ENCODE measurements around the gene COPB2.
"Not testable (repeated sequence)": the region's sequence is repeated elsewhere in the genome, so short reads cannot be mapped to it uniquely, and the experiment has no call there.

The COPB2 gene

DNA sequence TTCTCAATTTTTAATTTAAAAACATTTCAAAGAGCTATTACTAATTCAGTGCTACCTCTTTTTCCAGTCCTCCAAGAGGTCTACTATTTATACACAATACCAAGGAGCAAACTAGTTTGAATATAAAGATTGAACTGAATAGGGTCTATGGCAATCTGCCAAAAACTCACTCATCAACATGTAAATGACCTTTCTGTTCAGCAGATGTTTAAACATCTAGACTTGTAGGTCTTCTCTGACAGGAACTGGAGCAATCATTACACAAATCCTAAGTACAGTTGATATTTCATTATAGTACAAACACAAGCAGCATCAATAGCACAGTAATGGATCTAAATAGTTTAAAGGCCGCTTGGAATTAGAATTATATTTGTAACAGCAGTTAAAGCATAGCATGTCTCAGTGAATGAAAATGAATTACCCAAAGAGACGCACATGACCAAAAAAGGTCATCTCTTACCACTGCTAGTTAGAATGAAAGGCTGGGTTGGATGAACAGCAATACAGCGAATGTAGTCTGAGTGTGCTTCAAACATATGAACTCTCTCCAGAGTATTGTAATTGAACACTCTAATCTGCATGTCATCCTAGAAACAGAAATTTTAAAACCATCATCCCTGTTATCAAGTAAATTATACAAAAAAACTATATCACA is 10.7 kb downstream of the COPB2 start:
- DNase-seq: no peak

DNA sequence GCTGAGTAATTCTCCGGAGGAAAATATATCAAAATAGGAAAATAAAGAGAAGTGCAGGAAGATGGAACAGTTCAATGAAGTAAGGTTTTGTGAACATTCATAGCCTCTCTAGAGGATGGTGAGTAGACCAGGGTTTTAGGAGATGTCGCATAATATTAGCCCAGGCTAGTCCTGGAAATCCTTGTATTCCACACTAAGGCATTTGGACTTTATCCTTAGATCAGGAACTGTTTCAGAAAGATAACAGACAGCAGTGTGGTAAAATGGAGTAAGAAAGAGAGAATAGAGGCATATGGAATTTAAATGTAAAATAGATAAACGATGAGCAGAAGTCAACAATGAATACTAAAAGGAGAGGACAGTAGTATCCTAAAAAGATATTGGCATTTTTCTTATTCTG is 12.1 kb downstream of the COPB2 start:
- no peak for DNase-seq

DNA sequence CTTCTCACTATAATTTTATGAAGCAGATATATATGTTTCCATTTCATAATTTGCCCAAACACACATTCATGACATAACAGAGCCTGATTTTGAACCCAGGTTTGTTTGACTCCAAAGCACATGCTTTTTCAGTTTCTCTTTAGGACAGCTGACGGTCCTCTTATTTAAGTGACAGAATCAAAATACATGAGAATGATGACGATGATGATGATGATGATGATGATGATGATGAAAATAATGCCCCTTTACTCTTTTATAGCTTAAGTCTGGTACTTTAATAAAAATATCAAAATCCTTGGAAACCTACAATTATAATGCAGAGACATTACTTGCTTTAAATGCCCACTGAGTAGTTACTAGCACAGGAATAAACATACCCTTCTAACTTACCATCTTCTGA is 15.3 kb downstream of the COPB2 start:
- no peak for DNase-seq

DNA sequence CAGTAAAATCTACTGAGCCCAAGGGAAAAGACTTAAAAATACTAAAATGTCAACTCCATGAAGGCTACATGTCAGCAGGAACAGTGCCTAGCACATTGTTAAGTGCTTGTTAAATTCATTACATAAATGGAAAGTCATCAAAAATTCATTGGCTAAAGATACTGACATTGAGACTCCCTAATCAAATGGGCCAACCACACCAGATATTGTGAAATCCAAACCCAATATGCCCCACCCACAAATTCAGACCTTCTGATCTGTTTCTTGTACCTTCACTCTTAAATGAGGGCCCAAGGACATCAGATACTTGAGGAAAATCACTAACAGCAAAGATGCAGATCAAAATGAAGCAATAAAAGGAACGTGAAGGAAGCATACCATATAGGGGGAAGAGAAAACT is 24.9 kb downstream of the COPB2 start:
- DNase-seq: no peak

DNA sequence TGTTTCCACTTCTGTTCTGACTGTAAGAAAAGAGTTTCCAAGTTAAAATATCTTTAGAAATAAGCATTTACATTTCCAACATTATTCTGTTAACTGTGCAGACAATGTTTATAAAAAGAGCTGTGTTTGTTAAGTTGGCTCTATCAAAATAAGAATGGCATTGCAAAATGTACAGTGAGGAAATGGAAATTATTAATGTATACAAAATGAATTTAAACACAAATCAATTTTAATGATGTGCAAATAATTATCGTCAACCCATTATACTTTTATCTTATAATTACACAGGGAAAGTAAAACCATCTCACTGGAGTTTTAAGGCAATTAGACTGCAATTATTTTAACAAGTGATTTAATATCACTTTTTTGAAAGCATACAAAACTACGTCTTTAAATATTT is 28.2 kb downstream of the COPB2 start:
- no peak for DNase-seq

DNA sequence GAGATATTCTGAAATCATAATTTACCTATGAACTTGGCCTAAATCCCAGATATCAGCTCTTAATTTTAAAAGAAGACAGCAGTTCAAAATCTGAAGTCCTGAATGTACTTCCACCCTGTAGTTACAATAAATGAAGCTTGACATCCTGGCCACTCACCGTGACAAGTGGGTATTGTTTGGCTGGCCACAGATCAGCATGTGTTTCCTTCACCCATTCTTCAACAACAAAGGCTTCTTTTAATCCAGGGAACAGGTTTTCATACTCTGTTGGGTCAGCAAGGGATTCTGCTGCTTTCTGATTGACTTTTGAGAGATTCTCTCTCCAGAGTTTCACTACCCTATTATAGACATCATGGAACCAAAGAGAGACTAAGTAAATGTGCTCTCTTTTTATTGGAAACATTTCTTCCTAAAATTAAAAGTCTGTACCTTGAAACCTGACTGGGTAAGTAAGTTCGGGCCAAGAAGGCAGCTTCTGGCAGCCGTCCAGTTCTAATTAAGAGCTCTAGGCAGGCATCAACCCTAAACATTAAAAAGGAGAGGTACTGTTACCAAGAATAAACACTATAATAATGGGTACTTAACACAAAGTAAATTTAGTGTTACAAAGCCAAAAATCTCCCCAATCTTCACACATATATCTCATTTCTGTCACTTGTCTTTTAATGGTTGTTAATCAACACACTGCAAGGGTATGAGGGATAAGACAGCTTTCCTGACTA is 30.4 kb downstream of the COPB2 start:
- DNase-seq: no peak

DNA sequence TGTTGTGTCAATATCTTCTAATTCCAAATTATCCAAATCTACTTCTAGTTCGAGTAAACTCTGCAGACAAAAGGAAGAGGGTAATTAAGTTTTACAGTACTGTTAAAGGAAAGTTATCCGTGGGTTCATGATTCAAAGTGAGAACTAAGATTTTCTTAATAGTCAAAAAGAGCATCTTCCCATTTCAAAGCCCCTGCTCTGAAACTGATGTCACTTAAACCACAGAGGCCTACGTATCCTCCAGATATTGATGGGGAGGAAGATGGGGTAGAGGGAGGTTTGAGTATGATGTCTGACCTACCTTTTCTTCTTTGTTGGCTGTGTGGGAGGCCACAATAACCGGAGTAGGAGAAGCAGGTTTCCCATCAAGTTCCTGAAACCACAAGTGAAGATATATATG is 31.5 kb downstream of the COPB2 start:
- no peak for DNase-seq

DNA sequence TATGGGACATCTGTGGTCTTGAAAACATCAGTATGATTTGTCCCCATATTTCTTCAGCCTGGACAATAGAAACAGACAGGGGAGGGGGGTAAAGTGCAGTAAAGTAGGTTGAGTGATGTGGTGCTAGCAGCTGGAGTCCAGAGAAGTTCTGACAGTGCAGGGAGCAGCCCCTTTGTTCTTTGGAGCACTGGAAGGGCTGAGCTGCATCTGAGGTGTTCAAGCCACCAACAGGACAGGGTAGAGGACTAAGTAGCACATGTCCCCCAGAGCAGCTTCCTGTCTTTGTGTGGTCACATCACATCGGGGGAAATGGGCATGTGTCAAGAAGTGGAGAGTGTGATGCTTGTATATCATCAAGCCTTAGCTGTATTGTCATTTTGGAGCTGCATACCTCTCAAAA is 33.6 kb downstream of the COPB2 start:
- DNase-seq: no peak

DNA sequence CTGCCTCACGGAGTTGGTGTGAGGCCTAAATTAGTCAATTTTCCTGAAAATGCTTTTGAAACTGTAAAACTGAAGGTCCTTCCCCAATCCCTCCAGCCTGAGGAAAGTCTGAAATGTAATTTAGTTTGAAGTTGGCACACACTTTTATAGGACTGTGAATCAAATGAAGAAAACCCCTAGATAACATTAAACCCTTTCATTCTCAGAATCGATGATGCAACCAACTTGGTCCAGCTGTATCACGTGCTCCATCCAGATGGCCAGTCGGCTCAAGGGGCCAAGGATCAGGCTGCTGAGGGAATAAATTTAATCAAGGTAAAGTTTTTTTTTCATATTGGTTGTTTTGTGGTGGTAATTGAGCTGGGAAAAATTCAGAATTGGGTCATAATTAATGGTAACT is 34.0 kb downstream of the COPB2 start:
- peak; percentile 13 for DNase-seq

DNA sequence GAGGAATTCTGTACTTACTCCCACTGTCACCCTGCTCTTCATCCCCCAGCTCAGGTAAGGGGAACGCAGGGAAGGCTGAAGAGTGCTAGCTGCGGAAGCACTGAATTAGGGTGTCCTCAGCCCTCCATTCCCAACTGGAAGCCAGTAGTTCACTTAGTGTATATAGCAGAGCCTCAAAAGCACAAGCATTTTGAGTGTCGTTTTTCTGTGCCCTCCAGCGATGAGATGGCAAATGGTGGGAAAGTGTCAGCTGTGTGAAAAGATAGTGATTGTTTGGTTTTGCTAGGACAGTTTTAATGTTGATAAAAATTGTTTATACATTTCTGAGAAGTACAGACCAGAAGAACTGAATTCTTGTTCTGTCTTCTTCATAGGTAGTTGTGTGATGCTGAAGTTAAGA is 34.8 kb downstream of the COPB2 start:
- DNase-seq: no peak

DNA sequence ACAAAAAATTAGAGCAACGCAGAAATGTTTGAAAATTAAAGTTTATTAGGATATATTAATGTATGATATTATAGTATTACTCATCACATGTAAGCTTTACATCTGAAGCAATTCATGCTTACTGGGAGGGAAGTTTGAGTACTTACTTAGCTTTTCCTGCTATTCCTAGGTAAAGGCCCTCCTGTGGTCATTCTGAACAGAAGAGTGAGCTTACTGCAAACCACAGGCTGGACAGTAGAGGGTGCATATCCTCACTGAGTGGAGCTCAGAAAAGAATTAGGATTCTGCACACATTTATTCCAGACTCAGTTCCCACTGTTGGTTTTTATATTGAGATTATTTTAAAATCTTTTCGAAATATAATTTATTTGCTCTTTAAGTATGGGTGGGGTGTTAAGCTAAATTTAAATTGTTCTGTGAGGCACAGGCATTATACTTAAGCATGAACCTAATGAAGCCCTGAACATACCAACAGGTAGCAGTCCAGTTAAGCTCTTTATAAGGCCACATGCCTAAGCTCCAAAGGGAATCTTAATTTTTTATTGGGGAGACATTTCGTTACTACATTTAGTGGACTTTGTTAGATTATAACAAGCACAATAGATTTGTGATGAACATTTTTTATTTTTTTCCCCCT is 35.4 kb downstream of the COPB2 start:
- DNase-seq: peak; percentile 23

DNA sequence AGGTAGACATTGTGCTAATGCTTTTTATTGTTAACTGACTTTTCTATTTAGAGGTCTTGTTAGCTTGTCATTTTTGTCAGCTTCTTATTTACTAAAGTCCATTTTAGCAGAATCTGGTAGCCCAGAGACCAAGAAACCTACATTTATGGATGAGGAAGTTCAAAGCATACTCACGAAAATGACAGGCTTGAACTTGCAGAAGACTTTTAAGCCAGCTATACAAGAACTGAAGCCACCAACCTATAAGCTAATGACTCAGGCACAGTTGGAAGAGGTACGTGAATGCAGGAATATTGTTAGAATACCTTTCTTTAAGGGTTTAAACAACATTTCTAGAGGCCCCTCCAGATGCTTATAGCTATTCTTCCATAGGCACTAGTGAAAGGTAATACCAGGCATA is 42.7 kb downstream of the COPB2 start:
- DNase-seq: no peak

DNA sequence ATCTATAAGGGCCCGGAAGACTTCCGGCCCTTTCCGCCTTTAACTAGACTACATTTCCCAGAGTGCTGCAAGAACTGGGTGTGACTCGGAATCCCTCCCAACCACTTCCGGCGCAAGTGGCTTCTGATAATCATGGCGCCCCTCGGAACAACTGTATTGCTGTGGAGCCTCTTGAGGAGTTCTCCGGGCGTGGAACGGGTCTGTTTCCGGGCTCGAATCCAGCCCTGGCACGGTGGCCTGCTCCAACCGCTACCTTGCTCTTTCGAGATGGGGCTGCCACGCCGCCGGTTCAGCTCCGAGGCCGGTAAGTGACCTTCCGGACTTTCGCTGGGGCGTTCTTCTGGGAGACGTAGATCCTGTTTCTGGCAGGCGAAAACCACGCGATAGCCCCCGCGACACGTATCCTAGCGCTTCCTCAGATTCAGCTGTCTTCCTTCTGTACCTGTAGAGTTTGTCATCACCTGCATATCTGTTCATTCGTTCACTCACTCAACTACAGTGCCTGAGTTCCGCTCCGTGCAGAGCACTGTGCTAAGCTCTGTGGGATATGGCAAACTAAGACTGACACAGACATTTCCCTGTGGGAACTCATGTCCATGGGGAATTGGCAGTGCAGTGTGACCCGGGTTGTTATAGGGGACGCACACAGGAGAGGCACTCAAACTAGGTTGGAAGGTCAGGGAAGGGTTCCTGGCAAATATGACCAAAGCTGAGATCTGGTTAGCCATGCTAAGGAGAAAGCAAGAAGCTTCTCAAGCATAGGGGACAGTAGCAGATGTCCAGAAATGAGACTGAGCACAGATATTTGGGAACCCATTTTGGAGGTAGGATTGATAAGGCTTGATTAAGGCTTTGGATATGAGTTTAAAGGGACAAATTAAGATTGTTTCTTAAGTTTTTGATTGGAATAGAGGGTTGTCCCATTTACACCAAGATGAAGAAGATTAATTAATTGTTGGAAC is 45.3 kb downstream of the COPB2 start, which contains the start of gene MRPS22:
MRPS22 (plus strand) TSS at position 126 of the 962 bp plus-strand sequence; CDS start at position 133, 7 bp downstream.
- DNase-seq: peak; percentile 89

DNA sequence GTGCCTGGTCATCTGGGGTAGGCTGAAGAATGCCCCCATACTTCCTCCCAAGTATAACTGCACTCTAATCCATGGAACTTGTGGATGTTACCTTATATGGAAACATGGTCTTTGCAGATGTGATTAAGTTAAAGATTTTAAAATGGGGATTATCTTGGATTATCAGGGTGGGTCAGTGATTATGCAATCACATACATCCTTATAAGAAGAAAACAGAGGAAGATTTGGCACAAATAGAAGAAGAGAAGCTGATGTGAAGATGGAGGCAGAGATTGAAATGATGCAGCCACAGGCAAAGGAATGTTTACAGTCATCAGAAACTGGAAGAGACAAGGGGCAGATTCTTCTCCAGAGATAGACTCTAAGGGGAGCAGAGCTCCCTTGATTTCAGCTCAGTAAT is 47.4 kb downstream of the COPB2 start:
- DNase-seq: no peak

DNA sequence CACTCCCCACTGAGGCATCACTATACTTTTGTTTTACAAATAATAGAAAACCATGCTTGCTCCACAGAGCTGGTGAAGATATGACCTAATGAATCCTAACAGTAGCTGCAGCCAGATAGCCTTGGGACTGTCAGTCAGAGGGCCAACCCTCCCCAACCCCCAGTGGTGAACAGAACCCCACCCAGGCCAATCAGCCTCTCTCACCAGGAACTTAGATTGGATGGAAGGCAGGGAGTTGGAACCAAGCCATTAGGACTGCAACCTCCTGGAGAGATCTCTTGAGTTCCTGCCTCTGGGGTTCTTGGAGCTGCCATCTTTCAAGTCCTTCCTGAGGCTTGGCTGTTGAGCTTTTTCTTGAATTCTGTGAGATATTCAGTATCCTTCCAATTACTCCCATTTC is 48.7 kb downstream of the COPB2 start:
- DNase-seq: no peak

DNA sequence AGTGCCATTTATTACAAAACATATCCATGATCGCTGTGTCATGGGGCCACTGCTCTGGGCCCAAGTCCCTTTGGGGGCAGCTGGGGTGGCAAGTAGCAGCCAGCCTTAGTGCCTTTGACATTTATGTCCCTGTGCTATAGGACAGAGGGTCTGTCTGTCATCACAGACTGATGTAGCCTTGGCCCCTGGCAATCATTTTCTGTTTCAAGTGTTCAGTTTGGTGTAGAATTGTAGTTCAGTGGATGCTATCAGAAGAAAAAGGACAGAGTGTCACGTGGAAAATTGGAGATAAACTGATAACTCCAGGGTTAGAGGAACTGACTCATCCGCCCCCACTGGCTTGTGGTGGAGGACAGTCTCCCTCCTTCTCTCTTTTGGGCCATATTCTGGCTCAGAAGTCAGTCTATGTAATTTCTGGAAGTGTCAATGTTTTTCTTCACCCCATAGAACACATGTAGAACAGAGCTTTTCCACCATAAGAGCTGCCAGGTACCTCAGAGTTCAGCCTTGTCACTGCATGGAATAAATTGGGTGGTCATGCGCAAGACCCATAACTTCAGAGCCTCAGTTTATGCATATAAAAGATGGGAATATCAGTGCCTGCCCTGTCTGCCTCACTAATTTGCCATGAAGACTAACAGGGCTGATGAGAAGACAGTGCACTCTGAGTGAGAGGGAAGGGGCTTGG is 50.1 kb downstream of the COPB2 start:
- DNase-seq: peak; percentile 14

DNA sequence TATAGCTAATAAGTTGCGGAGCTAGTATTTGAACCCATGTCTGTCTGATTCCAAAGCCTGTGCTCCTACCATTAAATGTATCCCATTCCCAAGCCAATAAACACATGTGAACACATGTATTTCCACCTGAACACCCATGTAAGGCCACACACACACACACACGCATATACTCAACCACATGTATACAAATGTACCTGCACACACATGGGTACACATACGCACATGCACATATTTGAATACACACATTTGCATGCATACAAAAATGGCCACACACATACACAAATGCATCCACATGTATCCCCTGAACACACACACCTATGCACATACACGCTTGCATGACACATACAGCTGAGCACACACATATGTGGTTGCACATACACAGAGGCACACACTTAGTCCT is 51.0 kb downstream of the COPB2 start:
- no peak for DNase-seq

DNA sequence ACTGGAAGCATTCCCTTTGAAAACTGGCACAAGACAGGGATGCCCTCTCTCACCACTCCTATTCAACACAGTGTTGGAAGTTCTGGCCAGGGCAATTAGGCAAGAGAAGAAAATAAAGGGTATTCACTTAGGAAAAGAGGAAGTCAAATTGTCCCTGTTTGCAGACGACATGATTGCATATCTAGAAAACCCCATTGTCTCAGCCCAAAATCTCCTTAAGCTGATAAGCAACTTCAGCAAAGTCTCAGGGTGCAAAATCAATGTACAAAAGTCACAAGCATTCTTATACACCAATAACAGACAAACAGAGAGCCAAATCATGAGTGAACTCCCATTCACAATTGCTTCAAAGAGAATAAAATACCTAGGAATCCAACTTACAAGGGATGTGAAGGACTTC is 54.8 kb downstream of the COPB2 start:
- DNase-seq: not testable (repeated sequence)

DNA sequence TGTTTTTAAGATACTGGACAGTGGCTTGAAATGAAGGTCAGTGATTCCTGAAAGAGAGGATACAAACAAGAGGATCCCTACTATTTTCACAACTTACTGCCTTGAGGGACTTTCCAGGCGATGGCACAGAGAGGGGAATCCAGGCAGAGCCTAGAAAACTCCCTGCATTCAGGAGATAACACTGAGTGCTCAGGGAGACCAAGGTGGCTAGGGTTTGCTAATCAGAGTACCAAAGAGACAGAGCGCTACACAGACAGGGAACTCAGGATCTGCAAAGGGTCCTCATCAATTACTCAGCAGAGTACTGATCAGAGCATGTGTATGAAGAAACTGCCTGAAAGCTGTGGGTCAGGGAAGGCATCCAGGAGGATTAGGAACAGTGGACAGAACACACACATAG is 57.4 kb downstream of the COPB2 start:
- no peak for DNase-seq

DNA sequence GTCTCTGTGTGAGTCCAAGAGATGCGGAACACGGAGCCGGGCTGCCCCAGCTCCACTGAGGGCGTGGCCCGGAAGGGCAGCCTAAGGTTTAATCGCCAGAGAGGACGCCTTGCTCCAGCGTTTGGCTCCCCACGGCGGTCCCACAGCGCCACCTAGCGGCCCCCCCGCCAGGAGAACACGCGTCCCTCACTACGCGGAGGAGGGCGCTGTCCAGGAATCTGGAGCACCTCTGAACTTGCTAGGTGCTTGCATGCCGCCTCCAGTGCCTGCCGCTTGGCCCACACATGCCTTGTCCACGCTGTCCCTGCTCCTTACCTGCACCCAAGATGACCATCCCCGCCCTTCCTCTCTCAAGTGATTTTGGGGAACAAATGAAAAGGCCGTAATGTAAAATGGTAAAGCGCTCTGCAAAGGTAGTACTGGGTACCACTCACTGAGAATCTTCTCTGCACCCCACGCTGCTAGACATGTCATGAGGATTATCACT is 60.0 kb downstream of the COPB2 start:
- peak; percentile 95 for DNase-seq

DNA sequence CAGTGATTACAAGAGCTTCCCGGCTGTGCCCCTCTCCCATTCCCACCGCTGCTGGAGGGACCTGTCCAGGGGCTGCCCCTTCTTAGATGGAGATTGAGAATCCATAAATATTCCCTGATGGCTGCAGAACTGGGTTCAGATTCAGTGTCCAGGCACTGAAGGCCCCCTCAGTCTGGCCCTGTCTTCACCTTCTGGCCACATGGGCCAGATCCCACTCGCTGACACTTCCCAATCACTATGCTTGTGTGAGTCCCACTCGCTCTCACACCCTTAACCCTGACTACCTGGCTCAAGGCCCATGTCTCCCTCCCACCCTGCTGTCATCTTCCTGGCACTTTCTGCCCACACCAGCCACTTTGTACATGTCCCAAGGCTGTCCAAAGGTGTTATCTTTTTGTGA is 61.1 kb downstream of the COPB2 start:
- no peak for DNase-seq

DNA sequence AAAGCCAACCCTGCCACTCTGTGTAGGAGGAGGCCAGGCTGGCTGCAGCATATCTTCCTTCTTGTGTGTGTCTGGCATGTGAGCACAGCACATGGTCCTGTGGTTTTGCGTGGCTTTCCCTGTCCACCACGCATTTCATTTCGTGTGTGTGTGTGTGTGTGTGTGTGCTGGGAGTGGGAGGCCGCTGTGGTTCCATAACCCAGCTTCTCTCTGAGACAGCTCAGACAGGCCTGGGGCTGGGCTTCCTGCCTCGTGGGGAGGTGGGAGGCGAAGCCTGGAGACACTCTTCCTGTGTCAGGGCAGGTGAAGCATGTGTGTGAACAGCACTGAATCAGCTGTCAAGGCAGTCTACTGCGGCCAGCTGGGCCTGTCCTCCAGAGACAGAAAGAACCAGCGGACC is 61.6 kb downstream of the COPB2 start:
- no peak for DNase-seq

Measured in suppressor macrophage treated with lipopolysaccharide for 4 hours (primary cell).